Vagina (tissue), 2 donors: ENCODE data around the gene C16orf89.
"Not testable (repeated sequence)": the region's sequence is repeated elsewhere in the genome, so short reads cannot be mapped to it uniquely, and the experiment has no call there.

Source experiments
- CTCF ChIP-seq, 3 experiments: fragments of 450-650 bp in 2 of 3; fragments of 200-600 bp in 1 of 3; sonication (generic) in 1 of 3; IDR thresholded peaks; one replicate each; pipeline ENCODE4 v1.5.1; 2017 to 2019; ENCODE audit warnings: antibody characterized with exemption in 3 of 3, mild to moderate bottlenecking in 2 of 3, moderate library complexity in 2 of 3
- POLR2A ChIP-seq, 2 donors: fragments of 450-650 bp; IDR thresholded peaks; one replicate each; pipeline ENCODE4 v1.6.1; 2017; ENCODE audit warnings: antibody characterized with exemption in 2 of 2, mild to moderate bottlenecking in 2 of 2, moderate library complexity in 2 of 2
- POLR2AphosphoS5 ChIP-seq, 2 donors: sonication (generic); formaldehyde crosslinking; IDR thresholded peaks; one replicate each; pipeline ENCODE4 v1.9.0; 2017; ENCODE audit warnings: antibody characterized with exemption in 2 of 2, mild to moderate bottlenecking in 2 of 2, low read depth in 1 of 2; ENCODE audit not compliant: insufficient read depth in 1 of 2

GRCh38 chr16:5090592-5090991 lies 24.8 kb upstream of the C16orf89 start:
- TF ChIP-seq POLR2A (IDR thresholded peaks at IDR 0.05); CTCF (IDR thresholded peaks at IDR 0.05); POLR2AphosphoS5 (IDR thresholded peaks at IDR 0.05; ENCODE audit: insufficient read depth in 1 of 2, low read depth in 1 of 2): not testable (repeated sequence)
